Effector memory CD8-positive, alpha-beta T cell (primary cell): ENCODE results near the gene NPPC.
"Not testable (repeated sequence)": the region's sequence is repeated elsewhere in the genome, so short reads cannot be mapped to it uniquely, and the experiment has no call there.

Source experiments
- ATAC-seq: fragments of 150-1000 bp; cut with Tn5 transposase; replicated peaks from 2 replicates; pipeline ENCODE4 v1.10.0; 2021; ENCODE audit warnings: mild to moderate bottlenecking, moderate library complexity
- DNase-seq, 3 experiments: peaks; one replicate each; pipeline ENCODE4 v3.0.0; 2021
- H3K27ac Mint-ChIP-seq, 2 donors: one replicate each; pipeline ENCODE4 v1.8.0; 2022; ENCODE audit warnings: mild to moderate bottlenecking in 2 of 2, mixed read lengths in 2 of 2, moderate library complexity in 2 of 2
- H3K27me3 Mint-ChIP-seq, 2 donors: one replicate each; pipeline ENCODE4 v1.8.0; 2022; ENCODE audit warnings: mixed read lengths in 2 of 2
- H3K36me3 Mint-ChIP-seq: one replicate; pipeline ENCODE4 v1.8.0; 2022; ENCODE audit warnings: mild to moderate bottlenecking, moderate library complexity, mixed read lengths; ENCODE audit not compliant: insufficient read depth
- H3K4me1 Mint-ChIP-seq, 2 donors: one replicate each; pipeline ENCODE4 v1.8.0; 2022; ENCODE audit warnings: low read depth in 2 of 2, mixed read lengths in 2 of 2
- H3K4me3 Mint-ChIP-seq, 2 donors: one replicate each; pipeline ENCODE4 v1.8.0; 2022; ENCODE audit warnings: mild to moderate bottlenecking in 2 of 2, mixed read lengths in 2 of 2, moderate library complexity in 2 of 2
- H3K9me3 Mint-ChIP-seq, 2 donors: one replicate each; pipeline ENCODE4 v1.8.0; 2022; ENCODE audit warnings: mixed read lengths in 2 of 2

NPPC gene

DNA sequence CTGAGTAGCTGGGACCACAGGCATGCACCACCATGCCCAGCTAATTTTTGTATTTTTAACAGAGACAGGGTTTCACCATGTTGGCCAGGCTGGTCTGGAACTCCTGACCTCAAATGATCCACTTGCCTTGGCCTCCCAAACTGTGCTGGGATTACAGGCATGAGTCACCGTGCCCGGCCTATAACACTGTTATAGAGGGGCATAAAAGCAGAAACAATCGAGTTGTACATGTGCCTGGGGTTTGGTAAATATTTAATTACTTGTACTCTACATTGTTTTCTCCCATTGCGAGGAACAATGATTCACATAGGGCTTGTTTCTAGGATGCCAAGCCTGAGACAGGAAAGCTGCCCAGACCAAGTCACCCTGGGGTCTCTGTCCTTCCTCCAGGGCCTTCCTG, 45.8 kb downstream of the NPPC start:
- DNase-seq, H3K36me3 Mint-ChIP-seq: not testable (repeated sequence)
- H3K27me3 Mint-ChIP-seq: peaks cover 49 to 61% of the 10 kb centered on the region in 2 donors

DNA sequence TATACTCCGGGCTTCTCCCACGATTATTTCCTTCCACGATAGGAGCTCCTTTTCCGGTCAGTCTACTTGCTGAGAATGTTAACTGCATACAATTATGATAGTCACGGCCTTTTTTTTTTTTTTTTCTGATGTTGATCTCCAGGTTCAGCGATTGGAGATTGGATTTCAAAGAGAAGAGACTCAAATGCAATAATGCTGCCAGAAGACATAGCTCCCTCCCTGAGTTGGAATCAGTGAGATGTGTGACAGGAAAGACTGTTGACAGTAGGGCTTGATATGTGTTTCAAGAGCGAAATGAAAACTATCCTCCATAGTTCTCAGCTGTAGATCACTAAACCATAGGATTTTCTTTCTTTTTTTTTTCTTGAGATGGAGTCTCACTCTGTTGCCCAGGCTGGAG, 47.0 kb downstream of the NPPC start:
- H3K9me3 Mint-ChIP-seq: no peaks in the 10 kb centered on the region

More for the DNA sequence above, 45.8 kb downstream of the NPPC start:
- not testable (repeated sequence) for H3K9me3 Mint-ChIP-seq, ATAC-seq, H3K4me1 Mint-ChIP-seq, H3K27ac Mint-ChIP-seq, H3K4me3 Mint-ChIP-seq

DNA sequence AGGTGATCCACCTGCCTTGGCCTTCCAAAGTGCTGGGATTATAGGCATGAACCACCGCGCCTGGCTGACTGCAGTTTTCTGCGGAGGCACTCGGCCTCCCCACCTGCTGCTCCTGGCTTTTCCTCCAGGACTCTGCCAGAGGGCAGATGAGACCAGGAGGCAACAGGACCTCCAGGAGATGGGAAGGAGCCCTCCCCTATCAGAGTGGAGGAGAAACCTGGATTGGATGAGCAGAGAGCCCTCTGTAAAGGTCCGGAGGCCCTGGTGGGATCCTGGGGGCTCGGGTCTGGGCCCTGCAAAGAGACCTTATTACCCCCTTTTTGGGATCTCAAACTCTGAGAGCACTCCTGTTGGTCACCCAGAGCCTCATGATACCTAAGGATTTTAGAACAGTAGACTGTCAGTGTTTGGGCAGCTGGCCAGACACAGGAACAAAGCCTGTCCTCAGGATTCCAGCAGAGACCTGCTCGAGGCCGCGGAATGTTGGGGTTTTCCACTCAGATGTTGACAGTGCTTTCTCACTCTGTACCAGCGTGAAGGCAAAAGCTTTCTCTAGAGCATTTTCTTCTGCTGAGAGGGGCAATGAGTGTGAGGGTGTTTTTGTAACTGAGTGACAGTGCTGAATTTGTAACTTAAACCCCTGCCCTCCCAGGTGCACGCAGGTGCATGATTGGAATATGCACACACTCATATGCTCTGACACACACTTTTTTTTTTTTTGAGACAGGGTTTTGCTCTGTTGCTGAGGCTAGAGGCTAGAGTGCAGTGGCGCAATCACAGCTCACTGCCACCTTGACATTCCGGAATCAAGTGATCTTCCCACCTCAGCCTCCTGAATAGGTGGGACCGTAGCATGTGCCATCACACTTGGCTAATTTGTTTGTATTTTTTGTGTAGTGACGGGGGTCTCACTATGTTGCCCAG, 48.4 kb downstream of the NPPC start:
- no peak for DNase-seq

More for the DNA sequence above, 47.0 kb downstream of the NPPC start:
- no peak overlapping the region for H3K27ac Mint-ChIP-seq
- no peaks in the 10 kb centered on the region for H3K4me1 Mint-ChIP-seq
- ATAC-seq: no peak
- DNase-seq: no peak
- no peak overlapping the region for H3K4me3 Mint-ChIP-seq
- H3K36me3 Mint-ChIP-seq: no peaks in the 10 kb centered on the region
- H3K27me3 Mint-ChIP-seq: peaks cover 50 to 61% of the 10 kb centered on the region in 2 donors

DNA sequence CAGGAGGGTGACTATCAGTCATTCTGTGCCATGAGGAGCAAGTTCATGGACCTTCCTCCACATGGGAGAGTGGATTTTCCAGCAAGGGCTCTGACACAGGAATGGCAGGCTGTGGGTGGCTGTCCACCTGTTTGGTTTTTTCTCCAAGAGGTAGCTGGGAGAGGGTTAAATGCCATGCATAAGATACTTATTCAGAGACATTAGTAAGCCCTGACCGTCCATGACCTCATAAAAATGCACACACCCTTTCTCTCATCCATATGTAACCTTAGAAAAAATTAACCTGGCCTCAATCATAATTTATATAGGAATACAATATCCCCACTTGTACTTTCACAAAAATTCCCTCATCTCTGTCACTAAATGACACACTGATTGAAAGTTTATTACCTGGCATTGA, 51.3 kb downstream of the NPPC start:
- Mint-ChIP-seq H3K36me3 (peaks cover 4% of the 10 kb centered on the region), H3K27me3 (peaks cover 23 to 25% of the 10 kb centered on the region in 2 donors), H3K4me1 (no peaks in the 10 kb centered on the region), H3K4me3 (no peak overlapping the region), H3K27ac (no peak overlapping the region), H3K9me3 (no peaks in the 10 kb centered on the region)
- DNase-seq (no peak), ATAC-seq (no peak)

More for the DNA sequence above, 48.4 kb downstream of the NPPC start:
- Mint-ChIP-seq H3K9me3 (no peaks in the 10 kb centered on the region), H3K27ac (no peak overlapping the region), H3K36me3 (peaks cover under 1% of the 10 kb centered on the region), H3K4me3 (no peak overlapping the region), H3K27me3 (peaks cover 43 to 50% of the 10 kb centered on the region in 2 donors), H3K4me1 (no peaks in the 10 kb centered on the region)
- ATAC-seq: no peak
